GM21367 (cell line): Measurements from ENCODE around the gene NIPA2.
A peak's percentile ranks its signal among the peaks of the same experiment; 100 is the strongest.

Experiments used
- ATAC-seq: cut with Tn5 transposase; IDR thresholded peaks from one replicate; pipeline ENCODE4 v1.9.1; 2021; ENCODE audit not compliant: unreplicated experiment

NIPA2 gene

DNA sequence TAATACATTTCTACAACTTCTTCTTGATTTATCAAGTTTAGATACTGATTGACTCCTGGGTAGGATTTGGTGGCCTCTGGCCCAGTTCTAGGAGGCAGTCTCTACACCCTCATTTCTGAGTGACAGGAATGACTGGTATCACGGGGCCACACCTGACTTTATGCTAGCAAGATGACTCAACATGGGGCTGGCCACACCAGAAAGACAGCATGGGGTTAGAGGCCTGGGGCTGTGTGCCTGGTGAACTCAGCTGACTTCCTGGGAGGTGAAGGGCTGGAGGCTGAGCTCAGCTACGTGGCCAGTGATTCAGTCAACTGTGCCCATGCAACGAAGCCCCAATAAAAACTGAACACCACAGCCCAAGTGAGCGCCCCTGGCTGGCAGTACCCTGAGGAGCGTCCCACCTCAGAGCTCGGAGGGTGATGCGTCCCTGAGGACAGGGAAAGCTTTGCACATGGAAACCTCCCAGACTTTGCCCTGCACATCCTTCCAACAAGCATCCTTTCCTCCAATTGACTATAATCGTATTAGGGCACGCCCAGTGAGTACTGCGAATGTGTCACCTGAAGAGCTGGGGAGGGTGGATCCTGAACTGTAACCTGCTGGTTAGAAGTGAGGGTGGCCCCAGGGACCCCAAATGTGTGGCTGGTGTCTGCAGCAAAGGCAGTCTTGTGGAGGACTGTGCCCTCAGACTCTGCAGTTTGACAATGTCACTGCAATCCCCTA lies 57.2 kb downstream of the NIPA2 start:
- ATAC-seq = peak; percentile 58

GRCh38 chr15:22902046-22902445 lies 63.6 kb downstream of the NIPA2 start:
- ATAC-seq = no peak

GRCh38 chr15:22902578-22902977 lies 64.1 kb downstream of the NIPA2 start:
- no peak for ATAC-seq

DNA sequence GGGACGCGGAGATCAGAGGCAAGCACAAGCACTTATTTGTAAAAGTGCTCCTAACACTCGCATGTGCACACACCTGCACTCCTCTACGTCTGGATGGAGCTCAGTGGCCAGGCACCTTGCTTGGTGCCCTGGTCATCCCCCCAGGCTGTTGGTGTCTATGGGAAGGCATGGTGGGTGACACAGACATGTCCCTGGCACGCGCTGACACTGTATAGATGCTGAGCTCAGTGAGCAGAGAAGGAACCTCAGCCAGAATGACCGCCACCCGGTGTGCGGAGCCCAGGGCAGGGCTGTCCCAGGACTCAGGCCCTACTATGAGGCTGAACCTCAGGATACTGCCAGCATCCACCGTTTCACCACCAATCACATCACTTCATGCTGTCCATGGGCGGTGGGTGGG lies 64.5 kb downstream of the NIPA2 start:
- no peak for ATAC-seq

- ATAC-seq = no peak
These were observed 65.0 kb downstream of the NIPA2 start for GRCh38 chr15:22903427-22903826.

GRCh38 chr15:22903961-22904534 lies 65.6 kb downstream of the NIPA2 start:
- no peak for ATAC-seq

GRCh38 chr15:22904736-22905135 lies 66.3 kb downstream of the NIPA2 start:
- no peak for ATAC-seq

GRCh38 chr15:22907161-22907950 lies 68.9 kb downstream of the NIPA2 start:
- ATAC-seq = no peak

- no peak for ATAC-seq
These were observed 70.4 kb downstream of the NIPA2 start for GRCh38 chr15:22908830-22909229.

DNA sequence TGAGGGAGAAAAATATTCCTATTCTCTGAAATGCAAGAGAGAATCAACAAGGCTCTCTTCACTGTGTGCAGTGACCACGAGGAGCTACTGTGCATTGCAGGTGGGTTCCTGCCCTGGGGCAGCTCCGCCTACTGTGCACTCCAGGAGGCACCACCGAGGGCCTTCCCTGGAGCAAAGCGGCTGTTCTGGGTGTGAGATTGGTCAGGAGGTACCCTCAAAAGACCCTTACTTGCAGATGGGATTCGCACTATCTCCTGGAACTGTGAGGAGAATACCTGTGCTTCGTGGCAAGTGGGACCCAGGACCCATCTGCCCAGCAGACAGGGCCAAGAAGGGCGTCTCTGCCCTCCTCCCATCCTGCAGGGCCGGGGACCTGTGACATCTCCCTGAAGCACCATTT lies 72.8 kb downstream of the NIPA2 start:
- no peak for ATAC-seq

DNA sequence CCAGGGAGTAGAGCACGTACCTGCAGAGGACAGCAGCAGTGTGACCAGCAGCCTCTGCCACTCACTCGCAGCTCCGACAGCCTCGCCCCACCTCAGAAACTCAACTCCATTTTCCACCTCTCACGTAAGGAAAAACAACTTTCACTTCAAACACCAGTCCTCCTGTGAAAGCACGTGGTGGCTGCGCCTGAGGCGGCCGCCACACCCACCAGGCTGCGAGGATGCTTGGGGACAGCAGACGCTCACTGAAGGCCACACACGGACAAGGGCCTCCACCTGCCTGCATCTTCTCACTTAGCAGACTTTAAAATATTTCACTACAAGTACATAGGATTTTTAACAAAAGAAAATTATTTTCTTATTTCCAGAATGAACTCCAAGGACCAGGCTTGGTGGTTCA lies 73.8 kb downstream of the NIPA2 start:
- ATAC-seq = no peak

GRCh38 chr15:22913646-22914380 lies 75.3 kb downstream of the NIPA2 start:
- no peak for ATAC-seq

- no peak for ATAC-seq
These were observed 77.5 kb downstream of the NIPA2 start for GRCh38 chr15:22915866-22916515.

DNA sequence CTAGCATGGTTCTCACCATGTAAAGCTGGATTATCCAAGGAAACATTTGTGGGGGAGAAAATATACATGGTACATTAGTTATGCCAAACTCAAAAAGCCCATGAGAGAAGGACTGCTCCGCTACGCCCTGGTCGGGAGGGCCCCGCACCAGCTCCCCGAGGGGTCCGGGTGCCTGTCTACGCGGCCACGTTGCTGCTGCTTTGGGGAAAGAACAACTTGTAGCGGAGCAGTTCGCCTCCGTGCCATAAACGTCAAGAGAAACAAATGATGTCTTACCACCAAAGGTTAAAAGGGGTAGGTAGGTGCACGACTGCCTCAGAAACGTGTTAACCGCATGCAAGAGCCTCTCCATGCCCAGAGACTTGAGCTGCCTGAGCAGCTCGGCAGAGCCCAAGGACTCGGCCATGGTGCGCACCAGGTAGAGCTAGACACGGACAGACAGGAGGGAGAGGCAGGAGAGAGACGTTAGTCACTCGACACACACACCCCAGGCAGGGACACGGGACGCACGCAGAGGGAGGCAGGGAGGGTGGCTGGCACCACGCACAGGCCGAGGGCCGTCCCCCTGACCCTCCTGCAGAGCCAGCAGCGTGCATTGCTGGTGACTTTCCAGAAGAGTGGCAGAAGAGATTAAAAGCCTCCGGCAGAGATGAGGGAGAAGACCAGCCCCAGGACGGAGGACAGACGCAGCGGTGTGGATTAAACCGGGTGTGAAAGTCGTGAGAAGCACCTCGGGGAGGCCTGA lies 78.3 kb downstream of the NIPA2 start:
- ATAC-seq = no peak

DNA sequence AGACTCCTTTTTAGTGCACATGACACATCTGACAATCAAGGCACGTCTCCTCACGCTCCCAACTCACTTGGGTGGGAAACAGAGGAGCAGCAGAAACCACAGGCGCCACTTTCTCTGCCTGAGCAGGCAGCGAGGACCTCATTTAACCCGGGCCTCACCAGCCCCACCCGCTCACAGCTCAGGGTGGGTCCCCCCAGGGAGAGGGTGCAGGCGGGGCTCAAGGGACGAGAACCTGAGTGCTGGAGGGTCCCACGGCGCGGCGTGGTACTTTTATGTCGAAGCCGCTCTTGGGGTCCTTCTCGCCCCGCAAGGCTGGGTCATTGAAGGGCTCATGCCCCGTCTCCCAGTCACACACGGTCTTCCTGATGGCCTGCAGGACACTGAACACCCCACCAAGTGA lies 79.1 kb downstream of the NIPA2 start:
- ATAC-seq = no peak
